Right hindlimb (tissue), 1 donor: ENCODE data around the gene PDAP1.
"Not testable (repeated sequence)": the region's sequence is repeated elsewhere in the genome, so short reads cannot be mapped to it uniquely, and the experiment has no call there.

Source experiments
- DNase-seq: peaks from one replicate; pipeline ENCODE4 v3.0.0-alpha.2; 2018

The PDAP1 gene

GRCh38 chr7:99408379-99409191 lies at the start of gene PDAP1, which contains the start of gene BUD31:
TSS of gene PDAP1 (minus strand) at chr7:99408597. CDS start at chr7:99408548, 49 bp downstream.
TSS of gene BUD31 (plus strand) at chr7:99408969. CDS start at chr7:99411093, 2,124 bp downstream.
- peak; percentile 96 for DNase-seq

- DNase-seq, result no peak
Observed at GRCh38 chr7:99457650-99458493, 49.5 kb upstream of the PDAP1 start.

GRCh38 chr7:99457050-99457649 lies 48.8 kb upstream of the PDAP1 start:
- DNase-seq, result no peak

- no peak for DNase-seq
Observed at GRCh38 chr7:99456288-99456687, 47.9 kb upstream of the PDAP1 start.

- DNase-seq, result no peak
Observed at GRCh38 chr7:99455874-99456273, 47.5 kb upstream of the PDAP1 start.

- DNase-seq, result no peak
Observed at GRCh38 chr7:99453105-99453504, 44.7 kb upstream of the PDAP1 start.

- DNase-seq, result no peak
Observed at GRCh38 chr7:99452541-99452940, 44.1 kb upstream of the PDAP1 start.

- DNase-seq, result no peak
Observed at GRCh38 chr7:99451936-99452335, 43.5 kb upstream of the PDAP1 start.

GRCh38 chr7:99449326-99449725 lies 40.9 kb upstream of the PDAP1 start:
- DNase-seq, result no peak

- DNase-seq, result no peak
Observed at GRCh38 chr7:99448855-99449254, 40.5 kb upstream of the PDAP1 start.

- no peak for DNase-seq
Observed at GRCh38 chr7:99447943-99448342, 39.5 kb upstream of the PDAP1 start.

GRCh38 chr7:99446096-99446495 lies 37.7 kb upstream of the PDAP1 start:
- DNase-seq, result no peak

- DNase-seq, result no peak
Observed at GRCh38 chr7:99440195-99440594, 31.8 kb upstream of the PDAP1 start.

GRCh38 chr7:99438573-99439480 lies 30.4 kb upstream of the PDAP1 start, which contains the start of the genes CPSF4 and PTCD1:
TSS of gene CPSF4 (plus strand) at chr7:99438943. CDS start at chr7:99439083, 140 bp downstream.
TSS of gene PTCD1 (minus strand) at chr7:99438798. CDS start at chr7:99435242, 3,556 bp downstream.
- DNase-seq, result peak; percentile 98

- DNase-seq, result no peak
Observed at GRCh38 chr7:99437946-99438572, 29.7 kb upstream of the PDAP1 start.

- no peak for DNase-seq
Observed at GRCh38 chr7:99433158-99433557, 24.8 kb upstream of the PDAP1 start.

GRCh38 chr7:99431756-99432540 lies 23.6 kb upstream of the PDAP1 start:
- DNase-seq, result not testable (repeated sequence)

GRCh38 chr7:99429756-99430155 lies 21.4 kb upstream of the PDAP1 start:
- DNase-seq, result no peak

GRCh38 chr7:99428972-99429566 lies 20.7 kb upstream of the PDAP1 start:
- DNase-seq, result no peak
